ENCODE data around the gene GNS.

GNS gene

DNA sequence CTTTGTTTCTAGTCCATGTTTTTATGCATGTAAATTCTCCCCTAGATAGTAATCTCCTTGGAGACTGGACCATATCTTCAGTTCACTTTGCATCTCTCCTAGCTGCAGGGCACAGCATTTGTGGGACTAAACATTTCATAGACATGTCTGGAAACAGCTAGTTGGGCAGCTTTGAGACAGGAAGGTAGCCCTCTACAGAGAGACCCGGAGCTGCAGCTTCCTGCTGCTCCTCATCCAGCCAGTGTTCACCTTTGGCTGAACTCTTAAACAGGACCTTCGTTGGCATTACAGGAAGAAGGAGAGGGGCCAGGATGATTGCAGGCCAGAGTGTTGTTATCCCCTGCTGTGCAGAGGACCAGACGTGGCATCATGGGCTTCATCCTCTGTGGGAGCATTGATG, 52.9 kb downstream of the GNS start:
- no peak for TF ChIP-seq CEBPB (IDR thresholded peaks at IDR 0.05)
- TF ChIP-seq, protein P1, sequence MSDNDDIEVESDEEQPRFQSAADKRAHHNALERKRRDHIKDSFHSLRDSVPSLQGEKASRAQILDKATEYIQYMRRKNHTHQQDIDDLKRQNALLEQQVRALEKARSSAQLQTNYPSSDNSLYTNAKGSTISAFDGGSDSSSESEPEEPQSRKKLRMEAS (IDR thresholded peaks at IDR 0.05): no peak
- no peak for TF ChIP-seq YY1 (IDR thresholded peaks at IDR 0.05; ENCODE audit: low read depth)
- TF ChIP-seq RAD21 (IDR thresholded peaks at IDR 0.05; ENCODE audit: low read depth): no peak
- TF ChIP-seq CREB1 (IDR thresholded peaks at IDR 0.05; ENCODE audit: low read depth): no peak
- no peak for TF ChIP-seq TCF12 (IDR thresholded peaks at IDR 0.05; ENCODE audit: low read depth)
- TF ChIP-seq, protein P2, sequence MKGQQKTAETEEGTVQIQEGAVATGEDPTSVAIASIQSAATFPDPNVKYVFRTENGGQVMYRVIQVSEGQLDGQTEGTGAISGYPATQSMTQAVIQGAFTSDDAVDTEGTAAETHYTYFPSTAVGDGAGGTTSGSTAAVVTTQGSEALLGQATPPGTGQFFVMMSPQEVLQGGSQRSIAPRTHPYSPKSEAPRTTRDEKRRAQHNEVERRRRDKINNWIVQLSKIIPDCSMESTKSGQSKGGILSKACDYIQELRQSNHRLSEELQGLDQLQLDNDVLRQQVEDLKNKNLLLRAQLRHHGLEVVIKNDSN (IDR thresholded peaks at IDR 0.05): no peak
- TF ChIP-seq TEAD4 (IDR thresholded peaks at IDR 0.05): no peak
- no peak for TF ChIP-seq TAF1 (IDR thresholded peaks at IDR 0.05; ENCODE audit: low read depth)
- no peak for TF ChIP-seq FOXM1 (IDR thresholded peaks at IDR 0.05; ENCODE audit: borderline replicate concordance, low read depth)
- TF ChIP-seq EP300 (IDR thresholded peaks at IDR 0.05; ENCODE audit: borderline replicate concordance): no peak
- TF ChIP-seq ZBTB7A (IDR thresholded peaks at IDR 0.05; ENCODE audit: low read depth): no peak
- no peak for TF ChIP-seq EGR1 (IDR thresholded peaks at IDR 0.05)
- no peak for TF ChIP-seq NFIC (IDR thresholded peaks at IDR 0.05)

DNA sequence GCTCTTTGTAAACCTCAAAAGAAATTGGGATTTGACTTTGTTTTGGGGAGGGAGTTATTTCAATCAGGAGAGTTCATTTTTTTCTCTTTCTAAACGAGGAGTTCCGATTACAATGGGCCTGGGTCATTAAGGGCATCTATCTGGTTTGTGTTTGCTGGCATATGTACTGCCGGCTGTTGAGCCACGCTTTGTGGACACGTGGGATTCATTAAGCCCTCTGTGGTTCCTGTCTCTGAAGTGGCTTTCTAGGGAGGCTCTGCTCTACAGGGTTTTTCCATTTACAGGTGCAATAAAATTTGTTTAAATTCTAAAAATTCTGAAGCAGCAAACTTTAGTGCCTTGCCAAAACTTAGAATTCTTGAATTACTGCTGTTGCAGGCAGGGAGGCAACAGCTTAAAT, 57.9 kb downstream of the GNS start:
- TF ChIP-seq FOXM1 (IDR thresholded peaks at IDR 0.05; ENCODE audit: borderline replicate concordance, low read depth) (no peak), ZBTB7A (IDR thresholded peaks at IDR 0.05; ENCODE audit: low read depth) (no peak), TEAD4 (IDR thresholded peaks at IDR 0.05) (no peak), CEBPB (IDR thresholded peaks at IDR 0.05) (no peak), TAF1 (IDR thresholded peaks at IDR 0.05; ENCODE audit: low read depth) (no peak), NFIC (IDR thresholded peaks at IDR 0.05) (no peak), EGR1 (IDR thresholded peaks at IDR 0.05) (no peak), TCF12 (IDR thresholded peaks at IDR 0.05; ENCODE audit: low read depth) (no peak)
- TF ChIP-seq, protein P2 (IDR thresholded peaks at IDR 0.05): no peak

DNA sequence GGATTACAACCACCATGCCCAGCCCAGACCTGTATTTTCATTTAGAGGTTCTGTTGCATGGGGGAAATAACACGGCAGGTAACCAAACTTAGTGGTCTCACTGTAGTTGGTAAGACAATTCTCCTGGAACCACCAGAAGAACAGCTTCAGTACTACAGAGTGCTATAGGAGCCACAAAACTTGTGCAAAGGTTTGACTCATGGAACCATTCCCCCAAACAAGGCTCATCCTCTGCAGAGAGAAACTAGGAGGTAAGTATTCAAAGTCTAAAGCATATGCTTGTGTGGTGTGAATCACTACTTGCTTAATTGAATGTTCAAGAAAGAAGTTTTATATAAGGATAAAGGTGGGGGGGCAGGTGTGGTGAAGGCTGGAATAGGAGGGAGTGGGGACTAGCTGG, 58.7 kb downstream of the GNS start:
- TF ChIP-seq EP300 (IDR thresholded peaks at IDR 0.05; ENCODE audit: borderline replicate concordance) (no peak), YY1 (IDR thresholded peaks at IDR 0.05; ENCODE audit: low read depth) (no peak), EGR1 (IDR thresholded peaks at IDR 0.05) (no peak), TCF12 (IDR thresholded peaks at IDR 0.05; ENCODE audit: low read depth) (no peak), CREB1 (IDR thresholded peaks at IDR 0.05; ENCODE audit: low read depth) (no peak), NFIC (IDR thresholded peaks at IDR 0.05) (no peak), FOXM1 (IDR thresholded peaks at IDR 0.05; ENCODE audit: borderline replicate concordance, low read depth) (no peak), ZBTB7A (IDR thresholded peaks at IDR 0.05; ENCODE audit: low read depth) (no peak), CEBPB (IDR thresholded peaks at IDR 0.05) (no peak), TEAD4 (IDR thresholded peaks at IDR 0.05) (no peak), RAD21 (IDR thresholded peaks at IDR 0.05; ENCODE audit: low read depth) (no peak), TAF1 (IDR thresholded peaks at IDR 0.05; ENCODE audit: low read depth) (no peak)
- TF ChIP-seq, protein P1 (IDR thresholded peaks at IDR 0.05): no peak
- TF ChIP-seq, protein P2 (IDR thresholded peaks at IDR 0.05): no peak
- TF ChIP-seq, protein P3, sequence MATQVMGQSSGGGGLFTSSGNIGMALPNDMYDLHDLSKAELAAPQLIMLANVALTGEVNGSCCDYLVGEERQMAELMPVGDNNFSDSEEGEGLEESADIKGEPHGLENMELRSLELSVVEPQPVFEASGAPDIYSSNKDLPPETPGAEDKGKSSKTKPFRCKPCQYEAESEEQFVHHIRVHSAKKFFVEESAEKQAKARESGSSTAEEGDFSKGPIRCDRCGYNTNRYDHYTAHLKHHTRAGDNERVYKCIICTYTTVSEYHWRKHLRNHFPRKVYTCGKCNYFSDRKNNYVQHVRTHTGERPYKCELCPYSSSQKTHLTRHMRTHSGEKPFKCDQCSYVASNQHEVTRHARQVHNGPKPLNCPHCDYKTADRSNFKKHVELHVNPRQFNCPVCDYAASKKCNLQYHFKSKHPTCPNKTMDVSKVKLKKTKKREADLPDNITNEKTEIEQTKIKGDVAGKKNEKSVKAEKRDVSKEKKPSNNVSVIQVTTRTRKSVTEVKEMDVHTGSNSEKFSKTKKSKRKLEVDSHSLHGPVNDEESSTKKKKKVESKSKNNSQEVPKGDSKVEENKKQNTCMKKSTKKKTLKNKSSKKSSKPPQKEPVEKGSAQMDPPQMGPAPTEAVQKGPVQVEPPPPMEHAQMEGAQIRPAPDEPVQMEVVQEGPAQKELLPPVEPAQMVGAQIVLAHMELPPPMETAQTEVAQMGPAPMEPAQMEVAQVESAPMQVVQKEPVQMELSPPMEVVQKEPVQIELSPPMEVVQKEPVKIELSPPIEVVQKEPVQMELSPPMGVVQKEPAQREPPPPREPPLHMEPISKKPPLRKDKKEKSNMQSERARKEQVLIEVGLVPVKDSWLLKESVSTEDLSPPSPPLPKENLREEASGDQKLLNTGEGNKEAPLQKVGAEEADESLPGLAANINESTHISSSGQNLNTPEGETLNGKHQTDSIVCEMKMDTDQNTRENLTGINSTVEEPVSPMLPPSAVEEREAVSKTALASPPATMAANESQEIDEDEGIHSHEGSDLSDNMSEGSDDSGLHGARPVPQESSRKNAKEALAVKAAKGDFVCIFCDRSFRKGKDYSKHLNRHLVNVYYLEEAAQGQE (IDR thresholded peaks at IDR 0.05; ENCODE audit: low read depth): no peak

DNA sequence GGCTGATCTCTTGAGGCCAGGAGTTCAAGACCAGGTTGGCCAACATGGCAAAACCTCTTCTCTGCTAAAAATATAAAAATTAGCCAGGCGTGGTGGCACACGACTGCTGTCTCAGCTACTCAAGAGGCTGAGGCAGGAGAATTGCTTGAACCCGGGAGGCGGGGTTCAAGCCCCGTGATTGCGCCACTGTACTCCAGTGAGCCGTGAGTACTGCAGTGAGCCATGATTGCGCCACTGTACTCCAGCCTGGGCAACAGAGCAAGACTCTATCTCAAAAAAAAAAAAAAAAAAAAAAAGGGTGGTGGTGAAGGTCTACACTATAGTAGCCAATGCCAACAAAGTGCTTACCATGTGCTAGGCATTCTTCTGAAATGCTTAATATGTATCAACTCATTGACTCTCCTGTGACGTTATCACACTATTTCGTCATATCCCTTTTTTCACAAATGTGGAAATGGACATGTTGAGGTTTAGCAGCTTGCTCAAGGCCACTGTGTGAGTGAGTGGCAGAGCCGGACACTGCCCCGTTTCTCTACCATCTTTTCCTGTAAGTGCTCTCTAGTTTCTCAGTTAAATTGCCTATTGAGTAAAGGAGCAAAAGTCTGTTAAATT, 59.6 kb downstream of the GNS start:
- TF ChIP-seq CREB1 (IDR thresholded peaks at IDR 0.05; ENCODE audit: low read depth) (no peak), FOXM1 (IDR thresholded peaks at IDR 0.05; ENCODE audit: borderline replicate concordance, low read depth) (no peak), TAF1 (IDR thresholded peaks at IDR 0.05; ENCODE audit: low read depth) (no peak), TCF12 (IDR thresholded peaks at IDR 0.05; ENCODE audit: low read depth) (no peak), RAD21 (IDR thresholded peaks at IDR 0.05; ENCODE audit: low read depth) (no peak), NFIC (IDR thresholded peaks at IDR 0.05) (no peak), ZBTB7A (IDR thresholded peaks at IDR 0.05; ENCODE audit: low read depth) (no peak), TEAD4 (IDR thresholded peaks at IDR 0.05) (no peak), EGR1 (IDR thresholded peaks at IDR 0.05) (no peak), CEBPB (IDR thresholded peaks at IDR 0.05) (no peak), YY1 (IDR thresholded peaks at IDR 0.05; ENCODE audit: low read depth) (no peak), EP300 (IDR thresholded peaks at IDR 0.05; ENCODE audit: borderline replicate concordance) (no peak)
- TF ChIP-seq, protein P1 (IDR thresholded peaks at IDR 0.05): no peak
- TF ChIP-seq, protein P3 (IDR thresholded peaks at IDR 0.05; ENCODE audit: low read depth): no peak
- TF ChIP-seq, protein P2 (IDR thresholded peaks at IDR 0.05): no peak

Measured in Ishikawa (cell line).